CD8-positive, alpha-beta memory T cell (primary cell): ENCODE data around the gene HOXA1. TPM values are rescaled to one million over a fixed set of nuclear protein-coding genes. Genes with fewer than 3 reads are reported as not detected.

Source experiments
- CTCF ChIA-PET: fragments of 350-600 bp; sonication (Branson Sonifier 250); formaldehyde crosslinking; loops from one replicate; lab custom pipeline; 2021; ENCODE audit warnings: antibody characterized with exemption; lab: Charles Lee
- POLR2A ChIA-PET: fragments of 350-600 bp; sonication (Branson Sonifier 250); formaldehyde crosslinking; loops from one replicate; lab custom pipeline; 2021; ENCODE audit warnings: antibody characterized with exemption; lab: Charles Lee
- DNase-seq, 5 donors: peaks; one replicate each; pipeline versions ENCODE4 v3.0.0 to v3.0.0-alpha.2; 2020 to 2022; ENCODE audit warnings: mixed read lengths in 1 of 5
- H3K27ac ChIP-seq: one replicate; pipeline ENCODE4 v1.7.0; 2013; ENCODE audit warnings: low read depth, mild to moderate bottlenecking, low read length, moderate library complexity
- H3K27me3 ChIP-seq: 2 replicates; pipeline ENCODE4 v1.7.0; 2013; ENCODE audit warnings: low read length, mild to moderate bottlenecking; ENCODE audit not compliant: insufficient read depth, poor library complexity, severe bottlenecking
- H3K36me3 ChIP-seq: 2 replicates; pipeline ENCODE4 v1.7.0; 2013; ENCODE audit warnings: mild to moderate bottlenecking, low read length, moderate library complexity; ENCODE audit not compliant: insufficient read depth
- H3K4me1 ChIP-seq: 2 replicates; pipeline ENCODE4 v1.7.0; 2013; ENCODE audit warnings: mild to moderate bottlenecking, low read length, moderate library complexity; ENCODE audit not compliant: insufficient read depth
- H3K4me3 ChIP-seq: 2 replicates; pipeline ENCODE4 v1.7.0; 2013; ENCODE audit warnings: mild to moderate bottlenecking, low read length
- H3K9me3 ChIP-seq: 2 replicates; pipeline ENCODE4 v1.7.0; 2013; ENCODE audit warnings: mild to moderate bottlenecking, low read length
- H3K27ac Mint-ChIP-seq, 8 donors: one replicate each; pipeline ENCODE4 v1.8.0; 2020 to 2021; ENCODE audit warnings: mixed read lengths in 8 of 8, mild to moderate bottlenecking in 6 of 8, inconsistent platforms in 3 of 8, moderate library complexity in 3 of 8
- H3K27me3 Mint-ChIP-seq, 2 donors: one replicate each; pipeline ENCODE4 v1.8.0; 2020 to 2021; ENCODE audit warnings: mixed read lengths in 2 of 2, mild to moderate bottlenecking in 1 of 2, moderate library complexity in 1 of 2
- H3K36me3 Mint-ChIP-seq, 3 donors: one replicate each; pipeline ENCODE4 v1.8.0; 2020 to 2021; ENCODE audit warnings: mixed read lengths in 3 of 3, inconsistent platforms in 1 of 3, mild to moderate bottlenecking in 1 of 3
- H3K4me1 Mint-ChIP-seq, 3 donors: one replicate each; pipeline ENCODE4 v1.8.0; 2020 to 2021; ENCODE audit warnings: mixed read lengths in 3 of 3, inconsistent platforms in 1 of 3, mild to moderate bottlenecking in 1 of 3
- H3K4me3 Mint-ChIP-seq, 7 donors: one replicate each; pipeline ENCODE4 v1.8.0; 2020 to 2021; ENCODE audit warnings: mixed read lengths in 7 of 7, mild to moderate bottlenecking in 6 of 7, moderate library complexity in 4 of 7, inconsistent platforms in 2 of 7
- H3K9me3 Mint-ChIP-seq, 5 donors: one replicate each; pipeline ENCODE4 v1.8.0; 2020 to 2022; ENCODE audit warnings: mixed read lengths in 5 of 5, mild to moderate bottlenecking in 3 of 5, moderate library complexity in 2 of 5, inconsistent platforms in 1 of 5
- polyA plus RNA-seq: library from polyadenylated mRNA; unstranded; fragments of 300-500 nt; fragmentation: Illumina TruSeq; gene quantifications from one replicate; pipeline ENCODE4 v1.2.3, GENCODE V29; 2021
- total RNA-seq, 2 experiments: library from RNA; stranded (reverse); gene quantifications; one replicate each; pipeline ENCODE4 v1.2.3, GENCODE V29; 2021

HOXA1 gene
- total and polyA plus RNA-seq, 3 experiments from 2014 or later: 0.31 to 0.75 (median 0.38) TPM

- H3K4me1 Mint-ChIP-seq: peaks cover 20 to 22% (median 21%) of the 10 kb centered on the region in 3 donors
- no peak overlapping the region for H3K4me3 ChIP-seq
- DNase-seq: no peak
- CTCF ChIA-PET: no interaction called here
- H3K27ac ChIP-seq: no peak overlapping the region
- POLR2A ChIA-PET: no interaction called here
- no peaks in the 10 kb centered on the region for H3K36me3 ChIP-seq
- H3K27me3 ChIP-seq: peaks cover 33% of the 10 kb centered on the region
- peaks cover 0 to 4% (median 3%) of the 10 kb centered on the region in 3 donors for H3K36me3 Mint-ChIP-seq
- peaks cover 32 to 48% of the 10 kb centered on the region in 2 donors for H3K27me3 Mint-ChIP-seq
- no peak overlapping the region for H3K27ac Mint-ChIP-seq
- H3K4me3 Mint-ChIP-seq: no peak overlapping the region
- peaks cover 10% of the 10 kb centered on the region for H3K4me1 ChIP-seq
- no peaks in the 10 kb centered on the region for H3K9me3 ChIP-seq
- no peaks in the 10 kb centered on the region for H3K9me3 Mint-ChIP-seq
Measured at GRCh38 chr7:27106181-27106900, 10.5 kb upstream of the HOXA1 start.

GRCh38 chr7:27105301-27106031 is 9.7 kb upstream of the HOXA1 start:
- Histone ChIP-seq H3K27ac (no peak overlapping the region), H3K27me3 (peaks cover 33% of the 10 kb centered on the region), H3K36me3 (no peaks in the 10 kb centered on the region), H3K4me3 (no peak overlapping the region), H3K4me1 (peaks cover 10% of the 10 kb centered on the region), H3K9me3 (no peaks in the 10 kb centered on the region)
- Mint-ChIP-seq H3K27ac (no peak overlapping the region), H3K9me3 (no peaks in the 10 kb centered on the region), H3K27me3 (peaks cover 38 to 57% of the 10 kb centered on the region in 2 donors), H3K4me1 (peaks cover 20 to 22% (median 21%) of the 10 kb centered on the region in 3 donors), H3K36me3 (peaks cover 2 to 12% (median 10%) of the 10 kb centered on the region in 3 donors), H3K4me3 (no peak overlapping the region)
- ChIA-PET POLR2A (no interaction called here), CTCF (interaction anchor here (1.1 kb wide), 1 partner anchor 9 kb away, joined by 4 read pairs; no protein-coding TSS in a partner anchor)
- DNase-seq: no peak

DNA sequence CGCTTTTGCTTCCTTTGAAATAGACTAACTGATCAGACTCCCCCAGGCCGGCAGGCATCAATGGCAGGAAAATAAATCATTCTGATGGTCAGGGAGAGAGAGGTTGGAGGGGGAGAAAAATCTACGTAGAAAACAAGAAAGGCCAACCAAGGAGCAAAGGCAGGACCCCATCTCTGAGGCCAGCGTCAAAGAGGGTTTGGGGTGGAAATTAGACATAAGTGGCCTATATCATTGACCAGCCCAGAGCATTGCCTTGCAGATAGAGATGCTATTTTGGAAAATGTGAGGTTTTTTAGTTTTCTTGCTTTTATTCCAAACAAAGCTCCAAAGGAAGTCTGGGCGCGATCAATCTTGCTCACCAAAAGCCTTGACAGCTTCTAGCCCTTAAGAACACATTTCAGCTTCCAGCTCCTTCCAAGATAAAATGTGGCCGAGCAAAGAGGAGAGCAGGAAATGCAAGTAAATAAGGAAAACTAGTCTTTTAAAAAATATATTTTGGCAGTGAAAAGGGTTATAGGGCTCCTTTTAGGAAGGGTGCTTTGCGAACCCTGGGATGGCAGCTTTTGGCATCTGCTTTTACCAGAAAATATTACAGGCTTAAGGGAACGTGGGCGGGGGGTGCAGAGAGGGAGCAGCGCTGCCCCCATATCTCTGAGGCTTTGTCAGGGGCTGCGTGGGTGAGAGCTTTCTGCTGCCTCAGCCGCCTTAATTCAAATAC is 8.7 kb upstream of the HOXA1 start:
- H3K27me3 Mint-ChIP-seq: peaks cover 38 to 66% of the 10 kb centered on the region in 2 donors
- CTCF ChIA-PET: interaction anchor here (1.1 kb wide), 1 partner anchor 8 kb away, joined by 4 read pairs; no protein-coding TSS in a partner anchor
- peaks cover 20 to 23% (median 22%) of the 10 kb centered on the region in 3 donors for H3K4me1 Mint-ChIP-seq
- H3K4me1 ChIP-seq: peaks cover 10% of the 10 kb centered on the region
- POLR2A ChIA-PET: no interaction called here
- H3K9me3 ChIP-seq: no peaks in the 10 kb centered on the region
- no peak overlapping the region for H3K4me3 ChIP-seq
- no peak overlapping the region for H3K4me3 Mint-ChIP-seq
- H3K36me3 ChIP-seq: no peaks in the 10 kb centered on the region
- H3K27me3 ChIP-seq: peaks cover 38% of the 10 kb centered on the region
- no peak for DNase-seq
- H3K27ac ChIP-seq: no peak overlapping the region
- H3K27ac Mint-ChIP-seq: no peak overlapping the region
- peaks cover 9 to 16% (median 15%) of the 10 kb centered on the region in 3 donors for H3K36me3 Mint-ChIP-seq
- no peaks in the 10 kb centered on the region for H3K9me3 Mint-ChIP-seq

GRCh38 chr7:27103489-27104226 is 7.9 kb upstream of the HOXA1 start:
- Histone ChIP-seq H3K27ac (no peak overlapping the region), H3K36me3 (no peaks in the 10 kb centered on the region), H3K4me1 (peaks cover 10% of the 10 kb centered on the region), H3K4me3 (no peak overlapping the region), H3K9me3 (no peaks in the 10 kb centered on the region), H3K27me3 (peaks cover 38% of the 10 kb centered on the region)
- Mint-ChIP-seq H3K9me3 (no peaks in the 10 kb centered on the region), H3K27me3 (peaks cover 38 to 74% of the 10 kb centered on the region in 2 donors), H3K36me3 (peaks cover 9 to 23% (median 15%) of the 10 kb centered on the region in 3 donors), H3K4me3 (peak overlapping the region in 2 of 7 donors; percentile 20 to 27), H3K27ac (peak overlapping the region in 1 of 8 donors; percentile 49), H3K4me1 (peaks cover 20 to 27% (median 23%) of the 10 kb centered on the region in 3 donors)
- ChIA-PET CTCF (no interaction called here), POLR2A (no interaction called here)
- no peak for DNase-seq

- Mint-ChIP-seq H3K27ac (peak within 1 kb of the TSS in 2 of 8 donors; percentile 40 to 67), H3K4me1 (peaks cover 24 to 33% (median 25%) of the 10 kb centered on the region in 3 donors), H3K9me3 (no peaks in the 10 kb centered on the region), H3K27me3 (peaks cover 38 to 77% of the 10 kb centered on the region in 2 donors), H3K36me3 (peaks cover 9 to 23% (median 15%) of the 10 kb centered on the region in 3 donors), H3K4me3 (peak within 1 kb of the TSS; percentile 32 to 84 (median 52))
- no peak for DNase-seq
- H3K4me1 ChIP-seq: peaks cover 12% of the 10 kb centered on the region
- ChIA-PET POLR2A (no interaction called here), CTCF (no interaction called here)
- H3K4me3 ChIP-seq: no peak within 1 kb of the TSS
- H3K27me3 ChIP-seq: peaks cover 38% of the 10 kb centered on the region
- H3K36me3 ChIP-seq: no peaks in the 10 kb centered on the region
- no peak within 1 kb of the TSS for H3K27ac ChIP-seq
- no peaks in the 10 kb centered on the region for H3K9me3 ChIP-seq
Measured at GRCh38 chr7:27102581-27103442, 7.0 kb upstream of the HOXA1 start, which contains the start of gene HOXA2. Gene HOXA2, minus strand, starts transcription at chr7:27102683. Its CDS starts 183 bp downstream, at chr7:27102500.

GRCh38 chr7:27101957-27102580 is 6.3 kb upstream of the HOXA1 start:
- CTCF ChIA-PET: no interaction called here
- Mint-ChIP-seq H3K4me3 (peak overlapping the region in 6 of 7 donors; percentile 3 to 55 (median 42)), H3K27ac (no peak overlapping the region), H3K4me1 (peaks cover 32 to 41% (median 33%) of the 10 kb centered on the region in 3 donors), H3K27me3 (peaks cover 41 to 74% of the 10 kb centered on the region in 2 donors), H3K36me3 (peaks cover 9 to 23% (median 15%) of the 10 kb centered on the region in 3 donors), H3K9me3 (no peaks in the 10 kb centered on the region)
- H3K27ac ChIP-seq: no peak overlapping the region
- no peak for DNase-seq
- H3K27me3 ChIP-seq: peaks cover 38% of the 10 kb centered on the region
- no peak overlapping the region for H3K4me3 ChIP-seq
- H3K4me1 ChIP-seq: peaks cover 20% of the 10 kb centered on the region
- H3K9me3 ChIP-seq: no peaks in the 10 kb centered on the region
- H3K36me3 ChIP-seq: no peaks in the 10 kb centered on the region
- POLR2A ChIA-PET: no interaction called here
